Glutamatergic neuron (in vitro differentiated cells): ENCODE measurements around the gene NXPE1. TPM values are rescaled to one million over a fixed set of nuclear protein-coding genes. Genes with fewer than 3 reads are reported as not detected.
"Not testable (repeated sequence)": the region's sequence is repeated elsewhere in the genome, so short reads cannot be mapped to it uniquely, and the experiment has no call there.

Experiments
- DNase-seq: peaks from one replicate; pipeline ENCODE4 v3.0.0; 2022
- H3K27ac Mint-ChIP-seq: one replicate; pipeline ENCODE4 v1.8.0; 2020; ENCODE audit warnings: mild to moderate bottlenecking, mixed read lengths, inconsistent platforms; ENCODE audit not compliant: unreplicated experiment
- H3K27me3 Mint-ChIP-seq: one replicate; pipeline ENCODE4 v1.8.0; 2020; ENCODE audit warnings: mild to moderate bottlenecking, moderate library complexity, mixed read lengths, inconsistent platforms; ENCODE audit not compliant: unreplicated experiment
- H3K36me3 Mint-ChIP-seq: one replicate; pipeline ENCODE4 v1.8.0; 2020; ENCODE audit warnings: mild to moderate bottlenecking, mixed read lengths, inconsistent platforms; ENCODE audit not compliant: unreplicated experiment
- H3K4me1 Mint-ChIP-seq: one replicate; pipeline ENCODE4 v1.8.0; 2020; ENCODE audit warnings: mild to moderate bottlenecking, low read depth, mixed read lengths, inconsistent platforms; ENCODE audit not compliant: unreplicated experiment
- H3K4me3 Mint-ChIP-seq: one replicate; pipeline ENCODE4 v1.8.0; 2020; ENCODE audit warnings: mild to moderate bottlenecking, mixed read lengths, inconsistent platforms; ENCODE audit not compliant: unreplicated experiment
- H3K9me3 Mint-ChIP-seq: one replicate; pipeline ENCODE4 v1.8.0; 2020; ENCODE audit warnings: mild to moderate bottlenecking, moderate library complexity, mixed read lengths, inconsistent platforms; ENCODE audit not compliant: unreplicated experiment
- CTCF ChIP-seq: fragments of 200-600 bp; sonication (generic); IDR thresholded peaks from one replicate; pipeline ENCODE4 v1.5.0; 2021; ENCODE audit not compliant: partially characterized antibody, unreplicated experiment
- total RNA-seq: library from RNA; stranded (reverse); fragmentation: NEBNext Ultra II Directional; extraction: Animal tissue kit (Norgen Biotek cat#: 25700); gene quantifications from one replicate; pipeline ENCODE4 v1.2.1, GENCODE V29; 2021; ENCODE audit not compliant: unreplicated experiment

The NXPE1 gene
- total RNA-seq, 1 donor from 2014 or later: not detected

- H3K9me3 Mint-ChIP-seq: no peaks in the 10 kb centered on the region
- no peak overlapping the region for H3K27ac Mint-ChIP-seq
- no peaks in the 10 kb centered on the region for H3K36me3 Mint-ChIP-seq
- DNase-seq: no peak
- no peaks in the 10 kb centered on the region for H3K4me1 Mint-ChIP-seq
- no peak for TF ChIP-seq CTCF
- H3K27me3 Mint-ChIP-seq: no peaks in the 10 kb centered on the region
- H3K4me3 Mint-ChIP-seq: no peak overlapping the region
Measured at GRCh38 chr11:114606003-114606801, 46.5 kb upstream of the NXPE1 start.

DNA sequence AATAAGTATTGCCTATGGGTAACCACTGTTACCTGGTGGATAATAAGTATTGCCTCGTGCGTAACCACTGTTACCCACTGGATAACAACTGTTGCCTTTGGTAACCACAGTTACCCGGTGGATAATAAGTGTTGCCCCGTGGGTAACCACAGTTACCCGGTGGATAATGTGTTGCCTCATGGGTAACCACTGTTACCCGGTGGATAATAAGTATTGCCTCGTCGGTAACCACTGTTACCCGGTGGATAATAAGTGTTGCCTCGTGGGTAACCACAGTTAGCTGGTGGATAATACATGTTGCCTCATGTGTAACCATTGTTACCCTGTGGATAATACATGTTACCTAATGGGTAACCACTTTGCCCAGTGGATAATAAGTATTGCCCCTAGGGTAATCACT is 45.7 kb upstream of the NXPE1 start:
- H3K27ac Mint-ChIP-seq: no peak overlapping the region
- no peaks in the 10 kb centered on the region for H3K27me3 Mint-ChIP-seq
- no peaks in the 10 kb centered on the region for H3K9me3 Mint-ChIP-seq
- H3K4me3 Mint-ChIP-seq: no peak overlapping the region
- H3K36me3 Mint-ChIP-seq: no peaks in the 10 kb centered on the region
- TF ChIP-seq CTCF: no peak
- no peak for DNase-seq
- no peaks in the 10 kb centered on the region for H3K4me1 Mint-ChIP-seq

DNA sequence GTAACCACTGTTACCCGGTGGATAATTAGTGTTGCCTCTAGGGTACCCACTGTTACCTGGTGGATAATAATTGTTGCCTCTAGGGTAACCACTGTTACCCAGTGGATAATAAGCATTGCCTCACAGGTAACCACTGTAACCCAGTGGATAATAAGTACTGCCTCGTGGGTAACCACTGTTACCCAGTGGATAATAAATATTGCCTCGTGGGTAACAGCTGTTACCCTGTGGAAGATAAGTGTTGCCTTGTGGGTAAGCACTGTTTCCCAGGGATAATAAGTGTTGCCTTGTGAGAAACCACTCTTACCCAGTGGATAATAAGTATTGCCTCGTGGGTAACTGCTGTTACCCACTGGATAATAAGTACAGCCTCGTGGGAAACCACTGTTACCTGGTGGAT is 45.2 kb upstream of the NXPE1 start:
- no peak for TF ChIP-seq CTCF
- H3K36me3 Mint-ChIP-seq: no peaks in the 10 kb centered on the region
- H3K4me1 Mint-ChIP-seq: no peaks in the 10 kb centered on the region
- H3K4me3 Mint-ChIP-seq: no peak overlapping the region
- no peak overlapping the region for H3K27ac Mint-ChIP-seq
- H3K27me3 Mint-ChIP-seq: no peaks in the 10 kb centered on the region
- DNase-seq: no peak
- no peaks in the 10 kb centered on the region for H3K9me3 Mint-ChIP-seq

DNA sequence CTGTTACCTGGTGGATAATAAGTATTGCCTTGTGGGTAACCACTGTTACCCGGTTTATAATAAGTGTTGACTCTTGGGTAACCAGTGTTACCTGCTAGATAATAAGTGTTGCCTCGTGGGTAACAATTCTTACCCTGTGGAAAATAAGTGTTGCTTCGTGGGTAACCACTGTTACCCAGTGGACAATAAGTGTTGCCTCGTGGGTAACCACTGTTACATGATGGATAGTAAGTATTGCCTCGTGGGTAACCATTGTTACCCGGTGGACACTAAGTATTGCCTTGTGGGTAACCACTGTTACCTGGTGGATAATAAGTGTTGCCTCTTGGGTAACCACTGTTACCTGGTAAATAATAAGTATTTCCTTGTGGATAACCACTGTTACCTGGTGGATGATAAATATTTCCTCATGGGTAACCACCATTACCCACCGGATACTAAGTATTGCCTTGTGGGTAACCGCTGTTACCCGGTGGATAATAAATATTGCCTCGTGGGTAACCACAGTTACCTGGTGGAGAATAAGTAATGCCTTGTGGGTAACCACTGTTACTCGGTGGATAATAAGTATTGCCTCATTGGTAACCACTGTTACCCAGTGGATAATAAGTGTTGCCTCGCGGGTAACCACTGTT is 44.6 kb upstream of the NXPE1 start:
- Mint-ChIP-seq H3K4me3 (no peak overlapping the region), H3K27ac (no peak overlapping the region), H3K4me1 (no peaks in the 10 kb centered on the region), H3K27me3 (no peaks in the 10 kb centered on the region), H3K36me3 (no peaks in the 10 kb centered on the region), H3K9me3 (no peaks in the 10 kb centered on the region)
- no peak for DNase-seq
- no peak for TF ChIP-seq CTCF

DNA sequence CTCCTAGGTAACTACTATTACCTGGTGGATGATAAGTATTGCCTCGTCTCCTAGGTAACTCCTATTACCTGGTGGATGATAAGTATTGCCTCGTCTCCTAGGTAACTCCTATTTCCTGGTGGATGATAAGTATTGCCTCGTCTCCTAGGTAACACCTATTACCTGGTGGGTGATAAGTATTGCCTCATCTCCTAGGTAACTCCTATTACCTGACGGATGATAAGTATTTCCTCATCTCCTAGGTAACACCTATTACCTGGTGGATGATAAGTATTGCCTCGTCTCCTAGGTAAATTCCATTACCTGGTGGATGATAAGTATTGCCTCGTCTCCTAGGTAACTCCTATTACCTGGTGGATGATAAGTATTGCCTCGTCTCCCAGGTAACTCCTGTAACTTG is 43.5 kb upstream of the NXPE1 start:
- H3K36me3 Mint-ChIP-seq, H3K4me3 Mint-ChIP-seq, H3K4me1 Mint-ChIP-seq, DNase-seq, H3K27ac Mint-ChIP-seq, H3K9me3 Mint-ChIP-seq, H3K27me3 Mint-ChIP-seq: not testable (repeated sequence)
